SH-SY5Y (cell line): ENCODE results near the gene DEPDC5.

Source experiments
- GATA2 ChIP-seq: IDR thresholded peaks from 2 replicates; pipeline ENCODE4 v1.6.1; 2011; ENCODE audit warnings: mild to moderate bottlenecking, low read depth, low read length
- GATA3 ChIP-seq: IDR thresholded peaks from 2 replicates; pipeline ENCODE4 v1.6.1; 2011; ENCODE audit warnings: low read depth, mild to moderate bottlenecking, low read length, moderate library complexity

DNA sequence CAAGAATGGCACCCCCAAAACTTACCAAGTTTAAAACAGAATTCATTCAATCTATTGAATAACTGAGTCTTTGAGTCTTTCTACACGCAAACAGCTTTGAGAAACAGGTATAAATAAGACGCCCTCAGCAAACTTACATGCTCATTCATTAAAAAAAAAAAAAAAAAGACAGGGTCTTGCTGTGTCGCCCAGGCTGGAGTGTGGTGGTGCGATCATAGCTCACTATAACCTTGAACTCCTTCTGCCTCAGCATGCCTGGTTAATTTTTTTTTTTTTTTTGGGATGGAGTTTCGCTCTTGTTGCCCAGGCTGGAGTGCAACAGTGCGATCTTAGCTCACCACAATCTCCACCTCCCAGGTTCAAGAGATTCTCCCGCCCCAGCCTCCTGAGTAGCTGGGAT, 9.9 kb upstream of the DEPDC5 start:
- TF ChIP-seq GATA2 (no peak), GATA3 (no peak)
